DOHH2 (cell line): ENCODE measurements around the gene IGF2BP2.

Source experiments
- H3F3A ChIP-seq: fragments of 200-600 bp; sonication (generic), shearing (Covaris generic); 2 replicates; pipeline ENCODE4 v1.6.0; 2016; ENCODE audit warnings: antibody characterized with exemption, mild to moderate bottlenecking; ENCODE audit not compliant: control insufficient read depth, insufficient read depth
- H3K27ac ChIP-seq: fragments of 200-600 bp; sonication (generic); 2 replicates; pipeline ENCODE4 v1.5.1; 2014; ENCODE audit warnings: low read depth, mild to moderate bottlenecking, low read length, moderate library complexity
- H3K27me3 ChIP-seq: fragments of 200-600 bp; sonication (generic); 2 replicates; pipeline ENCODE4 v1.6.1; 2014; ENCODE audit warnings: mild to moderate bottlenecking, low read length, mixed read lengths; ENCODE audit not compliant: control insufficient read depth
- H3K36me3 ChIP-seq: fragments of 200-600 bp; sonication (generic); 2 replicates; pipeline ENCODE4 v1.6.1; 2014; ENCODE audit warnings: mild to moderate bottlenecking, low read length, moderate library complexity, mixed read lengths; ENCODE audit not compliant: control insufficient read depth
- H3K4me1 ChIP-seq: fragments of 200-600 bp; sonication (generic); 2 replicates; pipeline ENCODE4 v1.6.1; 2014; ENCODE audit warnings: mild to moderate bottlenecking, low read length, mixed read lengths; ENCODE audit not compliant: control insufficient read depth
- H3K4me2 ChIP-seq: fragments of 200-600 bp; sonication (generic); 2 replicates; pipeline ENCODE4 v1.6.0; 2014; ENCODE audit warnings: mild to moderate bottlenecking, low read length, moderate library complexity
- H3K4me3 ChIP-seq: fragments of 200-600 bp; sonication (generic); 2 replicates; pipeline ENCODE4 v1.5.1; 2014; ENCODE audit warnings: mild to moderate bottlenecking, low read length, mixed read lengths
- H3K79me2 ChIP-seq: fragments of 200-600 bp; sonication (generic); 2 replicates; pipeline ENCODE4 v1.6.1; 2014; ENCODE audit warnings: mild to moderate bottlenecking, low read length, mixed read lengths; ENCODE audit not compliant: control insufficient read depth
- H3K9me2 ChIP-seq: fragments of 200-600 bp; sonication (generic); replicated peaks from 2 replicates; pipeline ENCODE4 v1.6.1; 2014; ENCODE audit warnings: mild to moderate bottlenecking, low read length, mixed read lengths; ENCODE audit not compliant: control insufficient read depth
- H3K9me3 ChIP-seq: fragments of 200-600 bp; sonication (generic); 2 replicates; pipeline ENCODE4 v1.6.1; 2014; ENCODE audit warnings: antibody characterized with exemption, low read length, mixed read lengths; ENCODE audit not compliant: control insufficient read depth, insufficient read depth
- H4K20me1 ChIP-seq: fragments of 200-600 bp; sonication (generic); 2 replicates; pipeline ENCODE4 v1.6.0; 2014; ENCODE audit warnings: low read depth, mild to moderate bottlenecking, antibody characterized with exemption, low read length, moderate library complexity; ENCODE audit not compliant: control insufficient read depth, insufficient read depth
- EZH2phosphoT487 ChIP-seq: fragments of 200-600 bp; sonication (generic); IDR thresholded peaks from 2 replicates; pipeline ENCODE4 v1.6.1; 2017; ENCODE audit warnings: borderline replicate concordance, mild to moderate bottlenecking, antibody characterized with exemption, low read length, moderate library complexity, mixed read lengths
- TF ChIP-seq, protein P1 (sequence below): fragments of 200-600 bp; sonication (generic); IDR thresholded peaks from one replicate; pipeline ENCODE4 v1.5.1; 2014; ENCODE audit warnings: antibody characterized with exemption, mild to moderate bottlenecking, low read depth, low read length; ENCODE audit not compliant: poor library complexity, severe bottlenecking

Gene IGF2BP2

DNA sequence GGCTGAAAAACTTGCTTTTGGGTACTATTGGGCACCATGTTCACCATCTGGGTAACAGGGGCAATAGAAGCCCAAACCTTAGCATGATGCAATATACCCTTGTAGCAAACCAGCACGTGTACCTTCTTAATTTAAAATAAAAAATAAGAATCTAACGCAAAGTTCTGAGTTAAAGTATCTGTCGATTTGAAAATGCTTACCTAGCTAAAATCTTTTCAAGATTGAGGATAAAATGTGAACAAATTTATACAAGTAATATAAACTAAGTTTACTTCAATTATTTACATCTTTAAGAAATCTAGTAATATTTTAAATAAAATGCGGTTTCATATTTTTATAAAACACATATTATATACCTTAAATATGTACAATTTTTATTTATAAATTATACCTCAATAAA is 38.1 kb upstream of the IGF2BP2 start:
- H3K4me1 ChIP-seq: no peaks in the 10 kb centered on the region
- H3K27me3 ChIP-seq: peaks cover 15% of the 10 kb centered on the region; the same call in 1 of the 2 replicates
- no peaks in the 10 kb centered on the region for H4K20me1 ChIP-seq
- no peaks in the 10 kb centered on the region for H3K9me3 ChIP-seq
- no peaks in the 10 kb centered on the region for H3K79me2 ChIP-seq
- TF ChIP-seq EZH2phosphoT487: no peak
- TF ChIP-seq, protein P1, sequence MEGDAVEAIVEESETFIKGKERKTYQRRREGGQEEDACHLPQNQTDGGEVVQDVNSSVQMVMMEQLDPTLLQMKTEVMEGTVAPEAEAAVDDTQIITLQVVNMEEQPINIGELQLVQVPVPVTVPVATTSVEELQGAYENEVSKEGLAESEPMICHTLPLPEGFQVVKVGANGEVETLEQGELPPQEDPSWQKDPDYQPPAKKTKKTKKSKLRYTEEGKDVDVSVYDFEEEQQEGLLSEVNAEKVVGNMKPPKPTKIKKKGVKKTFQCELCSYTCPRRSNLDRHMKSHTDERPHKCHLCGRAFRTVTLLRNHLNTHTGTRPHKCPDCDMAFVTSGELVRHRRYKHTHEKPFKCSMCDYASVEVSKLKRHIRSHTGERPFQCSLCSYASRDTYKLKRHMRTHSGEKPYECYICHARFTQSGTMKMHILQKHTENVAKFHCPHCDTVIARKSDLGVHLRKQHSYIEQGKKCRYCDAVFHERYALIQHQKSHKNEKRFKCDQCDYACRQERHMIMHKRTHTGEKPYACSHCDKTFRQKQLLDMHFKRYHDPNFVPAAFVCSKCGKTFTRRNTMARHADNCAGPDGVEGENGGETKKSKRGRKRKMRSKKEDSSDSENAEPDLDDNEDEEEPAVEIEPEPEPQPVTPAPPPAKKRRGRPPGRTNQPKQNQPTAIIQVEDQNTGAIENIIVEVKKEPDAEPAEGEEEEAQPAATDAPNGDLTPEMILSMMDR: no peak
- H3K4me3 ChIP-seq: no peak overlapping the region
- no peak overlapping the region for H3K4me2 ChIP-seq
- no peak overlapping the region for H3K27ac ChIP-seq
- H3K9me2 ChIP-seq: no peaks in the 10 kb centered on the region
- H3K36me3 ChIP-seq: no peaks in the 10 kb centered on the region
- H3F3A ChIP-seq: no peaks in the 10 kb centered on the region

DNA sequence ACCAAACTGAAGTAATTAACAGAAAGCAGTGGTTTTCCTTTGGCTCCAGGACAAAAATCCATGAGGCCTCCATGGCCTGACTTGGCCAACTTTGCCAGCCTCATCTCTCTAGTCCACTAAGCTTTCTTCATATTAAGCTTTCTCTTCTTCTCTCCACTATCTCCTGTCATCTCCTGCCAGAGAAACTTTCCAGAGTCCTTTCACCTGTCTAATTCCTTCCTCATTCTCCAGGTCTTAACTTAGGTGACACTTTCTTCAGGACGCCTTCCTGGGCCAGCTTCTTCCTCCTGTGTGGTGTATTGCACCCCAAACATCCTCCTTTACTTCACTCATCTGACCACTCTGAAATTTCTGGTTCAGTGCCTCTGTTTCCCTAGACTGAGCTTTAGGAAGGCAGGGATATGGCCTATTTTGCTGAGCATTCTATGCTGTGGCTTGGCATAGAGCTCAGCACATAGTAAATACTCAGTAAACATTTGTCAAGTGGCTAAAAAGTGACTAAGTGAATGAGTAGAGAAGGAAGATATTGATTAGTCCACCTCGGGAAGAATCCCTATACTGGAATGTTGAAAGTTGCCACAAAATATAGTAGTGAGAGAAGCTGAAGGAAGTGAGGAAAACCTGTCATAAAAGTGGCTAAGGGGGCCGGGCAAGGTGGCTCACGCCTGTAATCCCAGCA is 34.6 kb upstream of the IGF2BP2 start:
- Histone ChIP-seq H3K4me3 (no peak overlapping the region), H3K4me1 (no peaks in the 10 kb centered on the region), H3K27me3 (0 out of 2 replicates have a peak, but pooled peaks cover 2% of the 10 kb centered on the region), H3K79me2 (no peaks in the 10 kb centered on the region), H4K20me1 (no peaks in the 10 kb centered on the region), H3K9me3 (no peaks in the 10 kb centered on the region), H3K9me2 (no peaks in the 10 kb centered on the region), H3K36me3 (no peaks in the 10 kb centered on the region), H3K27ac (no peak overlapping the region), H3F3A (no peaks in the 10 kb centered on the region), H3K4me2 (no peak overlapping the region)
- no peak for TF ChIP-seq EZH2phosphoT487
- TF ChIP-seq, protein P1: no peak

DNA sequence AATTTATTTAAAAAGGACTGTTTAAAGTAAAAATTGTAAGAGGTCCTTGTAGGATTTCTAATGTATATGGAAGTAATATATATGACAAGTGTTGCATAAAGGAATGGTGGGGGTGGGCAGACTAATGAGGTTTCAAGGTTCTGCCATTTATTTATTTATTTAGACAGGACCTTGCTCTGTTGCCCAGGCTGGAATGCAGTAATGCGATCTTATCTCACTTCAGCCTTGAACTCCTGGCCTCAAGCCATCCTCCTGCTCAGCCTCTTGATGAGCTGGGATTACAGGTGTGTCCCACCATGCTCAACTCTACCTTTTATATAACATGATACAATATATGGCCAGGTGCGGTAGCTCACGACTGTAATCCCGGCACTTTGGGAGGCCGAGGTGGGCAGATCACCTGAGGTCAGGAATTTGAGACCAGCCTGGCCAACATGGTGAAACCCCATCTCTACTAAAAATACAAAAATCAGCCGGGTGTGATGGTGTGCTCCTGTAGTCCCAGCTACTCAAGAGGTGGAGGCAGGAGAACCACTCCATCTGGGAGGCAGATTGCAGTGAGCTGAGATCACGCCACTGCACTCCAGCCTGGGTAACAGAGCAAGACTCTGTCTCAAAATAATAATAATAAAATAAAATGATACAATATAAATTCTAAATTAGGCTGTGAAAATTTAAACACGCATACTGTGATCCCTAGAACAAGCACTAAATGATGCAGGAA is 33.8 kb upstream of the IGF2BP2 start:
- TF ChIP-seq, protein P1: no peak
- no peak for TF ChIP-seq EZH2phosphoT487
- no peaks in the 10 kb centered on the region for H3K9me3 ChIP-seq
- H3K9me2 ChIP-seq: no peaks in the 10 kb centered on the region
- no peak overlapping the region for H3K27ac ChIP-seq
- no peaks in the 10 kb centered on the region for H3K36me3 ChIP-seq
- no peaks in the 10 kb centered on the region for H3F3A ChIP-seq
- no peaks in the 10 kb centered on the region for H3K4me1 ChIP-seq
- H3K4me2 ChIP-seq: no peak overlapping the region
- 0 out of 2 replicates have a peak, but pooled peaks cover 2% of the 10 kb centered on the region for H3K27me3 ChIP-seq
- H4K20me1 ChIP-seq: no peaks in the 10 kb centered on the region
- H3K4me3 ChIP-seq: no peak overlapping the region
- no peaks in the 10 kb centered on the region for H3K79me2 ChIP-seq
